Measurements from ENCODE around the gene PTP4A2.
"Not testable (repeated sequence)": the region's sequence is repeated elsewhere in the genome, so short reads cannot be mapped to it uniquely, and the experiment has no call there.

Gene PTP4A2

DNA sequence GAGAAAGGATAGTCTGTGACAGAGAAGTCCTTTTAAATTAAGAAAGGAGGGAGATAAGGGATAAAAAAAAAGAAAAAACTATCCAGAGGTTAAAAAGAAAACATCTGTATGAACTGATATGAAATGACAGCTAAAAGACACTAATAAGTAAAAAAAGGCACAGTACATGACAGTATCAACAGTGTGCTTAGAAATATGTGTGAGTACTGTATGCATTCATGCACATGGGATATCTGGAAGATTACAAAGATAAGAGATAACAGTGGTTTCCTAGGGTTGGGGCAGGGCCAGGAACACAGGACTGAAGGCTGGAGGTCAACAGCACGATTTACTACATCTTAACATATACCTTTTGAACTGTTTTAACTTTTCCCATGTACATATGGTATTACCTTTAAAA lies 13.3 kb downstream of the PTP4A2 start:
- peak; percentile 47 for DNase-seq (ENCODE audit: low spot score)

DNA sequence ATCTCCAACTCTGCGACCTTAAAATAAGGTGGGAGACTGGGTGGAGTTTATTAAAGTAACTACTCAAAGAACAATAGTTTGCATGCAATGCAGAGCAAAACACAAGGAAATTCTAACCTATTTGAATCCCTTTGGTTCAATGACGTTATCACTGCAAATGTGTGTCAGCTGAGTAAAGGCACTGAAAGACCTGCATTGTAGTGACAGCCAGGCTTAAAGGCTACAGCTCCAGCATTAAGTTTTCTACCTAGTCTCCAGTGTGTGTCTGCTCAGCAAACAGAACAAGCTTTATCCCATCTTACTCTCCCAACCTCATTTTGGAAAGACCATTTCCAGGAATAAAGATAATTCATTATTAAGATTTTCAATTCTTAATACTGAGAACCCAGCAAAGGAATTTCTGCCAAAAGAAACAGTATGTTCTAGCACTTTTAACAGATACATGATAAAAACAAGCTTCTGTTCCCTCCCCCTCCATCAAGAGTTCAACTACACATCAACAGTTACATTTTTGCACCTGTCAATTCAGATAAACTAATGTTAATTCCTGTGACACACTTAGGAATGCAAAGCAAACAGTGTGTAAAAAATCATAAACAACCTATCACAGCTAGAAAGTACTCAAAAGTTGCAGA lies 14.2 kb downstream of the PTP4A2 start:
- DNase-seq (ENCODE audit: low spot score) = no peak

DNA sequence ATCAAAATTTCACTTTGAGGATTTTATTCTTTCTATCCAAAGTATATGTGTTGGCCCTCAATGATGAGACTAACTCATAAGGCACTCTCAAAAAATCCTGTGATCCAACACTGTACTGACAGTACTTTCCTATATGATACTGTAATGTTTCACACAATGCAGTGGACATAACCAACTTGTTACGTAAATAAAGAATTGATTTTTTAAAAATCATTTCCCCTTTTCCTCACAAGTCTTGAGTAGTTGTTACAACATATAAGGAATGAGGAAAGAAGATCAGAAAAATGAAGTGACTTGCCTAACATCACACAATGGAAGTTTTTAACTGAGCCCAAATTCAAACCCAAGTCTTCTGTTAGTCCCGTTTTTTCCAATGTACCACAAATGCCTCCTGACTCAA lies 17.2 kb downstream of the PTP4A2 start:
- no peak for DNase-seq (ENCODE audit: low spot score)

DNA sequence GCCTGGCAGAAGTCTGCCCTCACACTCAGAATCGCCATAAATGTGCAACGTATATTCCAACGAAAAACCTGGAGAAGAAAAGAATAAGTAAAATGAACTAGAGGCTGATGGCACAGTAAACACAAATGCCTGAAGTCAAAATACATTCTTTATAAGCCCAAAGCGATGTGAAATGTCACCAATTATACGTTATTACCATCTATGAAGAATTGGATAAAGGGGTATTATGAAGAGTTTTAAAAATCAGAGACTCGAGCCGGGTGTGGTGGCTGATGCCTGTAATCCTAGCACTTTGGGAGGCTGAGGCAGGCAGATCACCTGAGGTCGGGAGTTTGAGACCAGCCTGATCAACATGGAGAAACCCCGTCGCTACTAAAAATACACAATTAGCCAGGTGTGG lies 18.6 kb downstream of the PTP4A2 start:
- DNase-seq (ENCODE audit: low spot score) = no peak

DNA sequence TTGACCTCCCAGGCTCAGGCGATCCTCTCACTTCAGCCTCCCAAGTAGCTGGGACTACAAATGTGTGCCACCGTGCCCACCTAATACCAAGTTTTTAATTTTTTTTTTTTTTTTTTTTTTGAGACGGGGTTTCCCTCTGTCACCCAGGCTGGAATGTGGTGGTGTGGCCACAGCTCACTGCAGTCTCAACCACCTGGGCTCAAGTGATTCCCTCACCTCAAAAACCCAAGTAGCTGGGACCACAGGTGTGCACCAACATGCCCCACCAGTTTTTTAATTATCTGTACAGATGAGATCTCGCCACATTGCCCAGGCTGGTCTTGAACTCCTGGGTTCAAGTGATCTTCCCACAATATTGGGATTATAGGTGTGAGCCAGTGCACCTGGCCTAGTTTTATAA lies 22.7 kb downstream of the PTP4A2 start:
- DNase-seq (ENCODE audit: low spot score) = no peak

DNA sequence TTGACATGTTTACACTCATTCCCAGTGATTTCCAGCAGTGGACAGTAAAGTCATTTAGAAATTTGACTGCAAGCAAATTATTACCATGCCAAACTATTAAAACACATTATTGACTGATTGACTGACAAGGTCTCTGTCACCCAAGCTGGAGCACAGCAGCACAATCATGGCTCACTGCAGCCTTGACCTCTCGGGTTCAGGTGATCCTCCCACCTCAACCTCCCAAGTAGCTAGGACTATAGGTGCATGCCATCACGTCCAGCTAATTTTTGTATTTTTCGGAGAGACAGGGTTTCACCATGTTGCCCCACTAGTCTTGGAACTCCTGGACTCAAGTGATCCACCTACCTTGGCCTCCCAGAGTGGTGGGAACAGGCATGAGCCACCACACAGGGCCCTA lies 24.2 kb downstream of the PTP4A2 start:
- no peak for DNase-seq (ENCODE audit: low spot score)

DNA sequence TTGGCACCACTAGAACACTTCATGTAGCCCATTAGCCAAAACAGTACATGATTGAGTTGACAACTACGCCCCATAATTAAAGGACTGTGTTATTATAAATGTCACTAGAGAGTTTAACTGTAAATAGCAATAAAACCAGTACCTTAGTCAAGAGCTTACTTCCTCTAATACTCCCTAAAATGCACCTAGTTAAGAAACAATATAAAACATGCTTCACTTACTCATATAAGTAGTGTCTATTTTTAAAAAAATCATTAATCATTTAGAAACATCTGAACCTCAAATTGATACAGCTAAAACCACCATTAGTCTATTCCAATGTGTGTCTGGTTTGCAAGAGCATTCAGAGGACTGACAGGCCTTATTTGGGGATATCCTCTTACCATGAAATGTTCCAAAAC lies 25.3 kb downstream of the PTP4A2 start:
- no peak for DNase-seq (ENCODE audit: low spot score)

DNA sequence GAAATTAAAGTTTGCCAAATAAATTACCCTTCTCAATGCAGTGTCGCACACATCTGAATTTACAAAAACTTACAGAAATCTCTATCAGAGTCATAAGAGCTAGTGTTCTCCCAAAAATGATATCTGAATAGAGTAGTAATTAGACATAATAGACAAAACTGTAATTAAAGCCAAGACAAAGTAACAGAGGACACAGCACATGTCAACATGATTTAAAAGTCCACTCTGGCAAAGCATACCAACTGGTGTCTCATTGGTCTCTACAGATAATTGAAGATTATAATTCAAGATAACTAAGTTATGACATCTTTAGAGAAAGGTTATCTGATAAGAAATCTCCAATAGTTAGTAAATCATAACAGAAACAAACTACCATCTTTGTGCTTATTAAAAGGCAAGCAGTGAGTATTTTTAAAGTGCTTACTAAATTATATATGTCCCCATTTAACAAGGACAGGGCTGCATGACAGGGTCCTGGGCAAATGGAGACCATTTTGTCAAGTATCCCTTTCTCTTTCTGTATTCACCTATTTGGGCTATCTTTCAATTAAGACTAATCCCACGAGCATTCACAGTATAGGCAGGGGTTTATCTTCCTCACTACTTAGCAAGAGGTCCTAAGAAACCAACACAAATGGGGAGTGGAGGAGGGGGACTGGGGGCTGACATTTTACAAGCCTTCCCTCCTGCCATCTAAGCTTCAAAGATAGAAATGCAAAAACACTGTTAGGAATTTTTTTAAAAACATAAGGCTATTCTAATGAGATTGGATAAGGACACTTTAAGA lies 26.0 kb downstream of the PTP4A2 start:
- no peak for DNase-seq (ENCODE audit: low spot score)

DNA sequence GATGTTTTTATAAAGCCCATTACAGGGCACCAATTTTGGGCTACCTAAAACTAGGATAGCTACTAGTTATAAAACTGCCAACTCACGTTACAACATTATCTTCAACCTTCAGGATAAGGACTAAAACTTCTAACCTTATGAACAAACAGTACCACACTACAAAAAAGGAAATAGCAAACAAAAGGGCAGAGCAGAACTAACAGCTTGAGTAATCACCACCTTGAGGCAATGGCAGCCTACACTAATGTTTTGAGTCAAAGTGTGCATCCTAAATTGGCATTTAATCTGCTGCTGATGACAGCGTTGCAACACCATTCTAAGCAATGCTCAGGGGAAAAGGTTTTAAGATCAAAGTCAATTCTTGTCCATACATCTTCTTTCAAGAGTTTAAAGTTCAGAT lies 27.2 kb downstream of the PTP4A2 start:
- no peak for DNase-seq (ENCODE audit: low spot score)

DNA sequence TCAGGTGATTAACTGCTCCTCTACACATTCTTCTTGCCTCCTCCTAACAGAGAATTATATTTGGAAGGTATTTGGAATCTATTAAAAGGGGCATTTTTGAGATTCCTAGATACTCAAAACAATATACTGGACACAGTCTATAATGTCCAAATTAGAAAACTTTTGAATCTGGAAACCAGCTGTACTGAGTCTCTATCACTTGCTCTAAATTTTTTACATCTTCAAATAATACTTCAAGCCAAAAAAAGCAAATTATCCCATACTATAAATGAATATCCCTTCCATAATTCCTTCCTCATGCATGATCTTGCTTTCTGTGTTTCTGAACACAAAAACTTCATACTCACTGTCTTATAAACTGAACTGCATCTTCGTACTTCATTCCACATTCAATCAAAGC lies 28.5 kb downstream of the PTP4A2 start:
- no peak for DNase-seq (ENCODE audit: low spot score)

DNA sequence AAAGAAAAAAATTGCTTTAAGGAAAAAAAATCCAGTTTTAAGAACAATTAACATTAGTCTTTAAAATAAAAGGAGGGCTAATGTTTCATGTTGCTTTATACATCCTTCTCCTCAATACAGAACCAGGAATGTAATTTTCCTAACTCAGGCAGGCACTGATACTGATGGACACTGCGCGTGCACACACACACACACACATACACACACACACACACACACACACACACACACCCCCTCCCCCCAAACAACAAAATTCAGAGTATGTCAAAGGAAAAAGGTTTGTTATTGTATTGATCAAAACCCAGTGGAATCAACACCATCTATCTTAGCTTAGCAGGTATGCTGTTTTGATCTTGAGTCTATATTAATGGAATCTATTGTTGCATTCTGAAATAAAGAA lies 31.6 kb downstream of the PTP4A2 start:
- no peak for DNase-seq (ENCODE audit: low spot score)

DNA sequence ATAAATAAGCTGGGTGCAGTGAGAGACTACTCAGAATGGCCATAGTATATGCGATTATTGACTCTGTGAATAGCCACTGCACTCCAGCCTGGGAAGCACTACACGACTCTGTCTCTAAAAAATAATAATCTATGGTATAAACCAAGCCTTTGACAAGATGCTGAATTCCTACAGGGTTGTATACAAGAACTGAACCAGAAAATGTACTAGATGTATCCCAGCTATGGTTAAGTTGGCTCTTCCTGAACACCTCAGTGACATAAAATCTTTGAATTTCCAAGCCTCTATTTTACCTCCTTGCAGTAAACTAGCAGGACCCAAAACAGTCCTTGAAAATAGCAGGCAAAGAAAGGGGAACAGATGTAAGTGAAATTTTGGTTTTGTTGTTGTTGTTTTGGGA lies 32.5 kb downstream of the PTP4A2 start:
- DNase-seq (ENCODE audit: low spot score) = no peak

DNA sequence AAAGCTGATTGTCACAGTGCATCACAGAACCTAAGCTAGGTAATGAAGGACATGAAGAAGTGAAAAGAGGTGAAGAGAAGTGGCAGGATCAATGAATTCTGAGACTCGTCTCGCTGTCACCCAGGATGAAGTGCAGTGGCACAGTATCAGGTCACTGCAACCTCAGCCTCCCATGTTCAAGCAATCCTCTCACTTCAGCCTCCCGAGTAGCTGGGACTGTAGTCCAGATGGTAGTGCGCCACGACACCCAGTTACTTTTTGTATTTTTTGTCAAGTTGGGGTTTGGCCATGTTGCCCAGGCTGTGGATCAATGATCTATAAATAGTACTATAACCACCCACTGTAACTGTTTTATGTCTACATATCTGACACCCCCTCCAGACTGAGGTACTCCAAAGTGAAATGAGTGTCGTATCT lies 33.1 kb downstream of the PTP4A2 start:
- DNase-seq (ENCODE audit: low spot score) = no peak

DNA sequence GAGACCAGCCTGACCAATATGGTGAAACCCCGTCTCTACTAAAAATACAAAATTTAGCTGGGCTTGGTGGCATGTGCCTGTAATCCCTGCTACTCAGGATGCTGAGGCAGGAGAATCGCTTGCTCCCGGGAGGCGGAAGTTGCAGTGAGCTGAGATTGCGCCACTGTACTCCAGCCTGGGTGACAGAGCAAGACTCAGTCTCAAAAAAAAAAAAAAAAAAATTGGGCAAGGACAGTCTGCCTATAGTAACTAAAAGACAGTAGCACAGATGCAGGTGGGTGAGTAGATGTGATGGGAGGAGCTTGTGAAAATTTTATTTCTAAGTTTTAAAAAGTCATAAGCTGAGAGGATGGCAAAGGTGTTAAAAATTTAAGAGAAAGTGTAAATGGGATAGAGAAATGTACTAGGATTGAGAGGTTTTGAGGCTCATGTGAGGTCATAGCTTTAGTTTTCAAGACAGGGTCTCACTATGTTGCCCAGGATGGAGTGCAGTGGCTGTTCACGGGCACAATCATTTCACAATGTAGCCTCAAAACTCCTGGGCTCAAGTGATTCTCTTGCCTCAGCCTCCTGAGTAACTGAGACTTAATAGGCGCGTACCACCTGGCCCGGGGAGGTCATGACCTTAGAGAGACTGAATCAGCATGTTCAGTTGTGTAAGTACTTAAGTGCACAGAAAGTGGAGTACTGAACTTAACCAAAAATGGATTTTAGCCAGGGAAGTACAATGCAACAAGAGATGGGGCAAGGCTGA lies 33.7 kb downstream of the PTP4A2 start:
- no peak for DNase-seq (ENCODE audit: low spot score)

DNA sequence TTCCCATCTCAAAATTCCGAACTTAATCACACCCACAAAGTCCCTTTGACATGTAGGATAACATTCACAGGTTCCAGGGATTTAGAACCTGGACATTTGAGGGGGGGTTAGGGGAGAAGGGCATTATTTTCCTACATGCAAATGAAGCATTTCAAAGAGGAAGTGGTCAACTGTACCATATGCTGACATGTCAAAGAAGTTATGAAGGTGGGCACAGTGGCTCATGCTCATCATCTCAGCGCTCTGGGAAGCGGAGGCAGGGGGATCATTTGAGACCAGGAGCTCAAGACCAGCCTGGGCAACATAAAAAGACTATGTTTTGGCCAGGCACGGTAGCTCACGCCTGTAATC lies 35.7 kb downstream of the PTP4A2 start:
- no peak for DNase-seq (ENCODE audit: low spot score)

DNA sequence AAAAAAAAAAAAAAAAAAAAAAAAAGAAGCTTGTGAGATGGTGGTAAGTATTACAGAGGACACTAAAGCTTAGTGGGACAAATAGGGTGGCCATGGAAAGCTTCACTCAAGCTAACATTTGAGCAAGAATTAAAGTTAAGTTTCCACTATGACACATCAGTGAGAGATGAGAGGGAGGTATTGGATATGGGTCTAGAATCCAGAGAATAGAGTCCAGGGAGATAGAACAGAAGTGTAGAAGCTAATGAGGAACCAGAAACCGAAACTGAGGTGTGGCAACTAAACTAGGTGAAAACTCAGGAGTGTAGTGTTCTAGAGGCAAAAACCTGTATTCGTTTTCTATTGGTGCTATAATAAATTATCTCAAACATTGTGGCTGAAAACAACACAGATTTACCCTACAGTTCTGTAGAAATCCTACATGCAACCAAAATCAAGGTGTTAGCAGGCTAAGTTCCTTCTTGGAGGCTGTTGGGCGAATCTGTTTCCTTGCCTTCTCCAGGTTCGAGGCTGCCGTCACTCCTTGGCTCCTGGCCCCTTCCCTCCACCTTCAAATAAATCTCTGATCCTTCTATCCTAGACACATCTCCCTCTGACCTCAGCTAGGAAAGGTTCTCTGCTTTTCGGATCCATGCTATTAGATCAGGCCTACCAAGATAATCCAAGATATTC lies 36.2 kb downstream of the PTP4A2 start:
- DNase-seq (ENCODE audit: low spot score) = no peak

DNA sequence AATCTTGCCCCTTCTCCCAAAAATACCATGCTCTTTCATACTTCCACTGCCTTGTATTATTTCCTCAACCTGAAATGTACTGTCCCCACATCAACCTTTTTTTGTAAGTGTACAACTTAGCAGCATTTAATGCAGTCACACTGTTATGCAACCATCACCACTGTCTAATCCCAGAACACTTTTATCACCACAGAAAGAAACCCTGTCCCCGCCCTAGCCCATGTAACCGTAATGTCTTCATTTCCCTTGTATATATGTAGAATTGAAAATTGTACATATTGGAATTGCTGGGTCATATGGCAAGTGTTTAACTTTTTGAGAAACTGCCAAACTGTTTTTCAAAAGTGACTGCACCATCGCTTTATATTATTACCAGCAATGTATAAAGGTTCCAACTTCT lies 37.4 kb downstream of the PTP4A2 start:
- no peak for DNase-seq (ENCODE audit: low spot score)

DNA sequence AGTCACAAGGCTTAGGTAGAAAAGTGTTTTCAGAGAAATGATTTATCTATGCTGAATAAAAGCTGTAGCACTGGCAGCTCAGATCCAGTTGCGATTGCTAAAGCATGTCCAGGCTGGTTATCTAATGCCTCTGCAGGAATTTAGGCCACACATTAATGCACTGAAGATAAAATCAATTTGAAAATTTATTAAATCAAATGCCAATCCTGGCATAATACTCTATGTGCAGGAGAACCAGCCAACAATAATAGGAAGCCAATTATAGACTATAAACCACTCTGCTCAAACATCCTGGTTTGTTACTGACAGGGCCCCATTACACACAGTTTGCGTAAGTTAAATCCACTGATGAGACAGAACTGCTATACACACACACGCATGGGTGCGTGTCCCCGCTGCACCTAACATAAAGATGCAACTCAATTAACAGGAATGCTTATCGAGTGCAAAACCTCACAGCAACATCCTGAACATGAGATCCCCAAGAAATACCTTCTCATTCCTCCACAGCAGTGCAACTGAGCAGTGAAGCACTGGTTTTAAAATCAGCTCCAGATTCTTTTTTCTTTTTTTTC lies 40.6 kb downstream of the PTP4A2 start:
- DNase-seq (ENCODE audit: low spot score) = no peak

DNA sequence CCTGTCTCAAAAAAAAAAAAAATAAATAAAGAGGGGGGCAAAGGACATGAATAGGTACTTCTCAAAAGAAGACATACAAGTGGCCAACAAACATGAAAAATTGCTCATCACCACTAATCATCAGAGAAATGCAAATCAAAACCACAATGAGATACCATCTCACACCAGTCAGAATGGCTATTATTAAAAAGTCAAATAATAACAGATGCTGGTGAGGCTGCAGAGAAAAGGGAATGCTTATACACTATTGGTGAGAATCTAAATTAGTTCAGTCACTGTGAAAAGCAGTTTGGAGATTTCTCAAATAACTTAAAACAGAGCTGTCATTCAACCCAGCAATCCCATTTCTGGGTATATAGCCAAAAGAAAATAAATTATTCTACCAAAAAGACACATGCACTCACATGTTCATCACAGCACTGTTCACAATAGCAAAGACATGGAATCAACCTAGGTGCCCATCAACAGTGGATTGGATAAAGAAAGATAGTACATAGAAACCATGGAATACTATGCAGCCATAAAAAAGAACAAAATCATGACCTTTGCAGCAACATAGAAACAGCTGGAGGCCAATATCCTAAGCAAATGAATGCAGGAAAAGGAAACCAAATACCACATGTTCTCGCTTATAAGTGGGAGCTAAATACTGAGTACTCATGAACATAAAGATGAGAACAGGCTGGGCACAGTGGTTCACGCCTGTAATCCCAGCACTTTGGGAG lies 42.5 kb downstream of the PTP4A2 start:
- DNase-seq (ENCODE audit: low spot score) = not testable (repeated sequence)

DNA sequence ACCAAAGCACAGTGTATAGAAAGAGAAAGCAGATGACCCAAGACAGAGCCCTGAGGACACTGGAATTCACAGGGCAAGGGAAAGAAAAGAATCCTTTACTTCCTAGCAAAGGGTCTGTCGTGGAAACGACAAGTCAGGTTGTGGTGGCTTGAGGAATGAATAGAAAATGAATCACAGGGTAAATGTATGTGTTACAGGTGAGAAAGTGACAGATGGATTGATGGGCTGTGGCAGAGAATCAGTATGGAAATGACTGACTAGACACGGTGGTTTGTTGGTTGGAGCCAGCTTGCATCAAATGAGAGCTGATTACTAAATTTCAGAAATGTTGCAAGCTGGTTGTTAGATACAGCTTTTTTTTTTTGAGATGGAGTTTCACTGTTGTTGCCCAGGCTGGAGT lies 46.9 kb downstream of the PTP4A2 start:
- no peak for DNase-seq (ENCODE audit: low spot score)

DNA sequence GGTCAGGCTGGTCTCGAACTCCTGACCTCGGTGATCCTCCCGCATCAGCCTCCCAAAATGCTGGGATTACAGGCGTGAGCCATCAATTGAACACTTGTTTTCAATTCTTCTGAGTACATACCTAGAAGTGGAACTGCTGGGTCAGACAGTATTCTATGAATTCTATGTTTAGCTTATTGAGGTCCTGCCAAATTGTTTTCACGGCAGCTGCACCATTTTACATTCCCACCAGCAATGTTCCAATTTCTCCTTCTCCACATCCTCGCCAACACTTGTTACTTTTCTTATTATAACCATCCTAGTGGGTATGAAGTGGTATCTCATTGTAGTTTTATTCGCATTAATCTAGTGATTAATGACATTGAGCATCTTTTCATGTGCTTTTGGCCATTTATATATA lies 49.9 kb downstream of the PTP4A2 start:
- DNase-seq (ENCODE audit: low spot score) = no peak

DNA sequence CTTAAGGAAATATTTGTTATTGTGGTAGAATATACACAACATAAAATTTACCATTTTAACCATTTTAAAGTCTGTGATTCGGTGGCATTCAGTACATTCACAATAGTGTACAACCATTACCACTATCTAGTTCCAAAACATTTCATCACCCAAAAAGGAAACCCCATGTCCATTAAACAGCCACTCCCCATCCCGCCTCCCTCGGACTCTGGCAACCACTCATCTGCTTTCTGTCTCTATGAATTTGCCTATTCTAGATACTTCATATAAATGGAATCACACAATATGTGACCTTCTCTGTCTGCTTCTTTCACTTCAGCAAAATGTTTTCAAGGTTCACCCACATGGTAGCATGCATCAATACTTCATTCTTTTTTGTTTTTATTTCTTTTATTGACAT lies 51.3 kb downstream of the PTP4A2 start:
- no peak for DNase-seq (ENCODE audit: low spot score)

Measured in hematopoietic multipotent progenitor cell treated with erythropoietin and hydrocortisone succinate and interleukin-3 and kit ligand, for 17 days (in vitro differentiated cells).